K562 (cell line): Measurements from ENCODE around the gene SIK3. TPM values are rescaled to one million over a fixed set of nuclear protein-coding genes. Genes with fewer than 3 reads are reported as not detected.

ENCODE experiments used
- ATAC-seq: fragments of 200-7000 bp; cut with Tn5 transposase; 3 replicates; pipeline ENCODE4 v1.9.1; 2020; ENCODE audit warnings: moderate library complexity
- BruUV-seq: library from RNA; stranded (reverse); fragments of 400-500 nt; replicated peaks from 2 replicates; lab custom pipeline; 2021; lab: Mats Ljungman, UMichigan
- CTCF ChIA-PET: fragments of 300-600 bp; formaldehyde crosslinking; extraction: SDS; loops from one replicate; lab custom pipeline; 2021; ENCODE audit warnings: low intra/inter-chr PET ratio; lab: Yijun Ruan, JAX
- POLR2A ChIA-PET: fragments of 300-600, 350-650 bp; sonication (Branson Sonifier 250); formaldehyde crosslinking; extraction: SDS; loops from one replicate; lab custom pipeline; 2021; ENCODE audit warnings: antibody characterized with exemption, inconsistent platforms; lab: Yijun Ruan, JAX
- DNase-seq, 4 experiments: peaks; one replicate each; pipeline versions ENCODE4 v3.0.0 to v3.0.0-alpha.2; 2011 to 2018; ENCODE audit warnings: low spot score in 3 of 4, mixed read lengths in 3 of 4; ENCODE audit errors: extremely low read depth in 1 of 4
- FAIRE-seq: peaks from 2 replicates; lab custom pipeline; 2011; peaks lifted over from hg19 to GRCh38; lab: Jason Lieb, UNC
- H2AFZ ChIP-seq: 2 replicates; pipeline ENCODE4 v1.6.0; 2011; ENCODE audit warnings: low read depth, low read length, control low read depth, inconsistent platforms
- H3K27ac ChIP-seq: fragments of 200-600 bp; 3 replicates; pipeline ENCODE4 v1.8.0; 2011; ENCODE audit warnings: low read depth, mild to moderate bottlenecking, control low read depth, inconsistent platforms, low read length, moderate library complexity, mixed read lengths; ENCODE audit errors: extremely low read depth
- H3K27me3 ChIP-seq, 2 experiments: fragments of 300-600 bp in 1 of 2; 2 replicates in 1 of 2; 3 replicates in 1 of 2; pipeline versions ENCODE4 v1.6.0 to v1.8.0; 2011; ENCODE audit warnings: inconsistent platforms in 2 of 2, low read length in 2 of 2, mild to moderate bottlenecking in 1 of 2, mixed read lengths in 1 of 2, moderate library complexity in 1 of 2; ENCODE audit not compliant: control insufficient read depth in 2 of 2, insufficient read depth in 2 of 2
- H3K36me3 ChIP-seq: fragments of 300-600 bp; 3 replicates; pipeline ENCODE4 v1.8.0; 2011; ENCODE audit warnings: mild to moderate bottlenecking, low read length, inconsistent platforms; ENCODE audit not compliant: control insufficient read depth, insufficient read depth
- H3K4me1 ChIP-seq, 2 experiments: fragments of 200-600 bp in 1 of 2; replicated peaks in 1 of 2; 2 replicates in 1 of 2; 3 replicates in 1 of 2; pipeline versions ENCODE4 v1.5.1 to v1.8.0; 2011; ENCODE audit warnings: inconsistent platforms in 2 of 2, low read length in 2 of 2, mild to moderate bottlenecking in 1 of 2, mixed read lengths in 1 of 2, moderate library complexity in 1 of 2; ENCODE audit not compliant: control insufficient read depth in 2 of 2, insufficient read depth in 2 of 2
- H3K4me2 ChIP-seq: 2 replicates; pipeline ENCODE4 v1.6.1; 2011; ENCODE audit warnings: low read length, control low read depth, inconsistent platforms, mixed read lengths; ENCODE audit not compliant: insufficient read depth
- H3K4me3 ChIP-seq: fragments of 200-600 bp; sonication (generic), shearing (Covaris generic); 2 replicates; pipeline ENCODE4 v1.5.1; 2016; ENCODE audit warnings: control low read depth, inconsistent platforms
- H3K79me2 ChIP-seq: fragments of 200-600 bp; 3 replicates; pipeline ENCODE4 v1.8.0; 2011; ENCODE audit warnings: low read length, inconsistent platforms; ENCODE audit not compliant: control insufficient read depth, insufficient read depth
- H3K9ac ChIP-seq, 2 experiments: 2 replicates each; pipeline versions ENCODE4 v1.6.0 to v1.6.1; 2011; ENCODE audit warnings: low read depth in 2 of 2, low read length in 2 of 2, control low read depth in 1 of 2, inconsistent platforms in 1 of 2, mild to moderate bottlenecking in 1 of 2, mixed read lengths in 1 of 2; ENCODE audit not compliant: insufficient read depth in 1 of 2
- H3K9me1 ChIP-seq: one replicate; pipeline ENCODE4 v1.6.0; 2011; ENCODE audit warnings: inconsistent platforms, mild to moderate bottlenecking, low read length, moderate library complexity; ENCODE audit not compliant: control insufficient read depth, insufficient read depth
- H3K9me3 ChIP-seq: replicated peaks from 2 replicates; pipeline ENCODE4 v1.5.1; 2011; ENCODE audit warnings: low read depth, low read length, inconsistent platforms; ENCODE audit not compliant: control insufficient read depth, insufficient read depth
- H4K20me1 ChIP-seq: replicated peaks from 2 replicates; pipeline ENCODE4 v1.6.1; 2011; ENCODE audit warnings: low read length, inconsistent platforms, mixed read lengths; ENCODE audit not compliant: control insufficient read depth, insufficient read depth
- ARNT ChIP-seq, 2 experiments: fragments of 450-650 bp; IDR thresholded peaks; 2 replicates each; pipeline ENCODE4 v1.6.1; 2016; ENCODE audit warnings: mild to moderate bottlenecking in 1 of 2
- FOSL1 ChIP-seq: fragments of 200-800 bp; sonication (Bioruptor generic); conservative IDR thresholded peaks from 2 replicates; pipeline ENCODE4 v1.6.1; 2016; ENCODE audit warnings: missing genetic modification characterization, missing compliant biosample characterization
- HDGF ChIP-seq: fragments of 450-650 bp; IDR thresholded peaks from 2 replicates; pipeline ENCODE4 v1.6.1; 2016
- HINFP ChIP-seq: fragments of 450-650 bp; conservative IDR thresholded peaks from 2 replicates; pipeline ENCODE4 v1.6.1; 2016; ENCODE audit warnings: missing genetic modification characterization, low read depth, mild to moderate bottlenecking, control low read depth, missing compliant biosample characterization
- MEIS2 ChIP-seq: fragments of 450-650 bp; IDR thresholded peaks from 2 replicates; pipeline ENCODE4 v1.6.1; 2014; ENCODE audit warnings: mild to moderate bottlenecking; ENCODE audit not compliant: partially characterized antibody
- PHB2 ChIP-seq: fragments of 450-650 bp; IDR thresholded peaks from 2 replicates; pipeline ENCODE4 v1.6.1; 2017; ENCODE audit warnings: low read depth
- SMAD1 ChIP-seq: fragments of 150-350 bp; IDR thresholded peaks from 2 replicates; pipeline ENCODE4 v1.6.1; 2014; ENCODE audit warnings: low read length, low read depth; ENCODE audit not compliant: partially characterized antibody
- WGBS: fragments of 100-300 bp; shearing (Covaris generic); methylation state at CpG from one replicate; pipeline ENCODE4 v1.1.6; 2016; ENCODE audit warnings: low coverage, mixed read lengths; ENCODE audit not compliant: insufficient coverage; ENCODE audit errors: missing lambda C conversion rate; 5-methylcytosine and 5-hydroxymethylcytosine counted together
- in situ Hi-C: fragments of 300-500 bp; cut with MboI; formaldehyde crosslinking; loops from 4 replicates; pipeline ENCODE4 v1.15.0; 2018; ENCODE audit warnings: inconsistent platforms, mixed read lengths
- intact Hi-C: fragments of 100-400 bp; cut with micrococcal nuclease; formaldehyde crosslinking; loops from 2 replicates; pipeline ENCODE4 v1.14.2; 2022
- polyA plus RNA-seq, 8 experiments: library from polyadenylated mRNA; depleted of rRNA in 4 of 8; stranded (reverse) in 5 of 8; unstranded in 3 of 8; fragments of >200 nt; fragmentation: Nextera tagmentation in 2 of 8; fragmentation: Illumina TruSeq in 1 of 8; extraction: Ambion mirVana in 2 of 8; extraction: Trizol in 1 of 8; gene quantifications; 2 replicates each; pipeline versions ENCODE4 v1.2.1 to v1.2.3, GENCODE V29; 2011 to 2014; ENCODE audit warnings: inconsistent platforms in 1 of 8, missing spikeins in 1 of 8
- total RNA-seq, 7 experiments: library from RNA; depleted of rRNA in 6 of 7; stranded (reverse); fragments of >200 nt in 6 of 7; fragmentation: Illumina TruSeq in 2 of 7; extraction: Trizol in 2 of 7; gene quantifications; 2 replicates each; pipeline versions ENCODE4 v1.2.1 to v1.2.3, GENCODE V29; 2011 to 2021; ENCODE audit warnings: low replicate concordance in 1 of 7

The SIK3 gene
- total and polyA plus RNA-seq, 9 of the 15 experiments (the other 6 are each of a cell fraction or from before 2014, with no cell fraction given), result 1.6 to 21.6 (median 8.0) TPM

GRCh38 chr11:116875194-116875593, 223.0 kb downstream of the SIK3 start (continued):
- TF ChIP-seq HINFP, result no peak

DNA sequence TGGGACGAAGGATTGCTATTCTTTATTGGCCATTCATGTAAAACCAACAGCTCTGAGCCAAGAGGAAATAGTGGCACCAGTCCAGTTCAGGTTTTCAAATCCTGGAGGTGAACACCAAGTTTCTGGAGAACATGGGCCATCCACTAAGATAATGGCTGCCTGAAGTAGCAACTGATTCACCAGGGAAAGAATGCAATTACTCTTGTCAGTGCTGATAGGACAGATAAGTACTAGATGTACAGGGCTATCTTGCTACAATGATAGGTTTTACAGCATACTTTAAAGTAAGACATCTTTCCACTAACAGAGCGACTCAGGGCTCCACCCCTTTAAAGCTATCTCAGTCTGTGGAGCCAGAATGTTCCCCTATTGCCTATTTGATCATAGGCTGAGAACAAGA, 224.0 kb downstream of the SIK3 start:
- Histone ChIP-seq H3K36me3 (peaks cover 64% of the 10 kb centered on the region), H3K9me1 (no peaks in the 10 kb centered on the region), H2AFZ (no peak overlapping the region), H3K4me1 (no peaks in the 10 kb centered on the region), H3K79me2 (no peaks in the 10 kb centered on the region), H3K4me2 (no peak overlapping the region), H3K27ac (no peak overlapping the region), H3K9ac (no peak overlapping the region), H3K27me3 (no peaks in the 10 kb centered on the region), H3K4me3 (no peak overlapping the region), H4K20me1 (no peaks in the 10 kb centered on the region), H3K9me3 (no peaks in the 10 kb centered on the region)
- intact Hi-C loops, result no loop called here
- no TSS peak for BruUV-seq
- in situ Hi-C loops, result no loop called here
- 54% methylated on average over 2 of the region's 2 CpGs for WGBS
- FAIRE-seq (no peak), ATAC-seq (no peak), DNase-seq (no peak)
- peak; percentile 66 for TF ChIP-seq FOSL1 (tag)
- TF ChIP-seq PHB2, result no peak
- peak; percentile 41 for TF ChIP-seq MEIS2
- TF ChIP-seq HDGF, result no peak
- no peak for TF ChIP-seq ARNT (IDR thresholded peaks at IDR 0.05)
- no peak for TF ChIP-seq SMAD1
- ChIA-PET CTCF (no interaction called here), POLR2A (interaction anchor here (0.7 kb wide), 1 partner anchor 86 kb away, joined by 3 read pairs; no protein-coding TSS in a partner anchor)
